ENCODE results near the gene HPCAL4. TPM values are rescaled to one million over a fixed set of nuclear protein-coding genes. Genes with fewer than 3 reads are reported as not detected.

HPCAL4 gene
- total and polyA plus RNA-seq, 10 of the 15 experiments (the other 5 are each of a cell fraction or from before 2014, with no cell fraction given), result 0.05 to 0.18 (median 0.06) TPM; not detected in 5

- TF ChIP-seq, protein P1, sequence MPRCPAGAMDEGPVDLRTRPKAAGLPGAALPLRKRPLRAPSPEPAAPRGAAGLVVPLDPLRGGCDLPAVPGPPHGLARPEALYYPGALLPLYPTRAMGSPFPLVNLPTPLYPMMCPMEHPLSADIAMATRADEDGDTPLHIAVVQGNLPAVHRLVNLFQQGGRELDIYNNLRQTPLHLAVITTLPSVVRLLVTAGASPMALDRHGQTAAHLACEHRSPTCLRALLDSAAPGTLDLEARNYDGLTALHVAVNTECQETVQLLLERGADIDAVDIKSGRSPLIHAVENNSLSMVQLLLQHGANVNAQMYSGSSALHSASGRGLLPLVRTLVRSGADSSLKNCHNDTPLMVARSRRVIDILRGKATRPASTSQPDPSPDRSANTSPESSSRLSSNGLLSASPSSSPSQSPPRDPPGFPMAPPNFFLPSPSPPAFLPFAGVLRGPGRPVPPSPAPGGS (IDR thresholded peaks at IDR 0.05; ENCODE audit: borderline replicate concordance, insufficient read depth, low read depth, low read length, poor library complexity, severe bottlenecking), result peak; percentile 84
- TF ChIP-seq BMI1 (IDR thresholded peaks at IDR 0.05; ENCODE audit: borderline replicate concordance) (peak; percentile 87), SREBF1 (IDR thresholded peaks at IDR 0.05; ENCODE audit: low read length) (peak; percentile 24; the same call in 1 of the 2 replicates), LARP7 (IDR thresholded peaks at IDR 0.05) (no peak), YBX1 (IDR thresholded peaks at IDR 0.05) (no peak), RELA (IDR thresholded peaks at IDR 0.05; ENCODE audit: borderline replicate concordance, partially characterized antibody) (peak; percentile 72), TARDBP (IDR thresholded peaks at IDR 0.05; ENCODE audit: borderline replicate concordance) (0 out of 2 replicates have a peak, but pooled peaks have one; percentile 24), MXI1 (IDR thresholded peaks at IDR 0.05; ENCODE audit: low read depth, low read length) (no peak), BCL11A (IDR thresholded peaks at IDR 0.05; ENCODE audit: low read depth, low read length) (peak; percentile 98), SMAD5 (IDR thresholded peaks at IDR 0.05; ENCODE audit: low read depth) (no peak), BRCA1 (IDR thresholded peaks at IDR 0.05; ENCODE audit: low read depth, low read length) (no peak), GABPA (IDR thresholded peaks at IDR 0.05; ENCODE audit: low read depth) (0 out of 2 replicates have a peak, but pooled peaks have one; percentile 45), BACH1 (IDR thresholded peaks at IDR 0.05; ENCODE audit: borderline replicate concordance) (peak; percentile 77; the same call in 1 of the 2 replicates), TCF12 (IDR thresholded peaks at IDR 0.05; ENCODE audit: low read depth, low read length) (peak; percentile 76; the same call in 1 of the 2 replicates), GATAD2B (conservative IDR thresholded peaks at IDR 0.05; ENCODE audit: low read depth) (peak; percentile 89), KLF5 (IDR thresholded peaks at IDR 0.05; ENCODE audit: partially characterized antibody) (no peak), MTA2 (IDR thresholded peaks at IDR 0.05; ENCODE audit: low read depth) (peak; percentile 96), RAD21 (IDR thresholded peaks at IDR 0.05; ENCODE audit: insufficient read depth, low read depth, low read length) (no peak), POLR2AphosphoS5 (IDR thresholded peaks at IDR 0.05; ENCODE audit: low read length) (no peak), ETV6 (conservative IDR thresholded peaks at IDR 0.05 in 1 of 2, IDR thresholded peaks at IDR 0.05 in 1 of 2; ENCODE audit: borderline replicate concordance in 1 of 2, low read depth in 1 of 2) (peak in 1 of 2 experiments; percentile 89; a peak in 2 of 4 replicates), MYB (IDR thresholded peaks at IDR 0.05; ENCODE audit: borderline replicate concordance, low read depth, low read length) (no peak)
- TF ChIP-seq, protein P2, sequence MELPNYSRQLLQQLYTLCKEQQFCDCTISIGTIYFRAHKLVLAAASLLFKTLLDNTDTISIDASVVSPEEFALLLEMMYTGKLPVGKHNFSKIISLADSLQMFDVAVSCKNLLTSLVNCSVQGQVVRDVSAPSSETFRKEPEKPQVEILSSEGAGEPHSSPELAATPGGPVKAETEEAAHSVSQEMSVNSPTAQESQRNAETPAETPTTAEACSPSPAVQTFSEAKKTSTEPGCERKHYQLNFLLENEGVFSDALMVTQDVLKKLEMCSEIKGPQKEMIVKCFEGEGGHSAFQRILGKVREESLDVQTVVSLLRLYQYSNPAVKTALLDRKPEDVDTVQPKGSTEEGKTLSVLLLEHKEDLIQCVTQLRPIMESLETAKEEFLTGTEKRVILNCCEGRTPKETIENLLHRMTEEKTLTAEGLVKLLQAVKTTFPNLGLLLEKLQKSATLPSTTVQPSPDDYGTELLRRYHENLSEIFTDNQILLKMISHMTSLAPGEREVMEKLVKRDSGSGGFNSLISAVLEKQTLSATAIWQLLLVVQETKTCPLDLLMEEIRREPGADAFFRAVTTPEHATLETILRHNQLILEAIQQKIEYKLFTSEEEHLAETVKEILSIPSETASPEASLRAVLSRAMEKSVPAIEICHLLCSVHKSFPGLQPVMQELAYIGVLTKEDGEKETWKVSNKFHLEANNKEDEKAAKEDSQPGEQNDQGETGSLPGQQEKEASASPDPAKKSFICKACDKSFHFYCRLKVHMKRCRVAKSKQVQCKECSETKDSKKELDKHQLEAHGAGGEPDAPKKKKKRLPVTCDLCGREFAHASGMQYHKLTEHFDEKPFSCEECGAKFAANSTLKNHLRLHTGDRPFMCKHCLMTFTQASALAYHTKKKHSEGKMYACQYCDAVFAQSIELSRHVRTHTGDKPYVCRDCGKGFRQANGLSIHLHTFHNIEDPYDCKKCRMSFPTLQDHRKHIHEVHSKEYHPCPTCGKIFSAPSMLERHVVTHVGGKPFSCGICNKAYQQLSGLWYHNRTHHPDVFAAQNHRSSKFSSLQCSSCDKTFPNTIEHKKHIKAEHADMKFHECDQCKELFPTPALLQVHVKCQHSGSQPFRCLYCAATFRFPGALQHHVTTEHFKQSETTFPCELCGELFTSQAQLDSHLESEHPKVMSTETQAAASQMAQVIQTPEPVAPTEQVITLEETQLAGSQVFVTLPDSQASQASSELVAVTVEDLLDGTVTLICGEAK (IDR thresholded peaks at IDR 0.05; ENCODE audit: borderline replicate concordance), result no peak
- TF ChIP-seq, protein P3, sequence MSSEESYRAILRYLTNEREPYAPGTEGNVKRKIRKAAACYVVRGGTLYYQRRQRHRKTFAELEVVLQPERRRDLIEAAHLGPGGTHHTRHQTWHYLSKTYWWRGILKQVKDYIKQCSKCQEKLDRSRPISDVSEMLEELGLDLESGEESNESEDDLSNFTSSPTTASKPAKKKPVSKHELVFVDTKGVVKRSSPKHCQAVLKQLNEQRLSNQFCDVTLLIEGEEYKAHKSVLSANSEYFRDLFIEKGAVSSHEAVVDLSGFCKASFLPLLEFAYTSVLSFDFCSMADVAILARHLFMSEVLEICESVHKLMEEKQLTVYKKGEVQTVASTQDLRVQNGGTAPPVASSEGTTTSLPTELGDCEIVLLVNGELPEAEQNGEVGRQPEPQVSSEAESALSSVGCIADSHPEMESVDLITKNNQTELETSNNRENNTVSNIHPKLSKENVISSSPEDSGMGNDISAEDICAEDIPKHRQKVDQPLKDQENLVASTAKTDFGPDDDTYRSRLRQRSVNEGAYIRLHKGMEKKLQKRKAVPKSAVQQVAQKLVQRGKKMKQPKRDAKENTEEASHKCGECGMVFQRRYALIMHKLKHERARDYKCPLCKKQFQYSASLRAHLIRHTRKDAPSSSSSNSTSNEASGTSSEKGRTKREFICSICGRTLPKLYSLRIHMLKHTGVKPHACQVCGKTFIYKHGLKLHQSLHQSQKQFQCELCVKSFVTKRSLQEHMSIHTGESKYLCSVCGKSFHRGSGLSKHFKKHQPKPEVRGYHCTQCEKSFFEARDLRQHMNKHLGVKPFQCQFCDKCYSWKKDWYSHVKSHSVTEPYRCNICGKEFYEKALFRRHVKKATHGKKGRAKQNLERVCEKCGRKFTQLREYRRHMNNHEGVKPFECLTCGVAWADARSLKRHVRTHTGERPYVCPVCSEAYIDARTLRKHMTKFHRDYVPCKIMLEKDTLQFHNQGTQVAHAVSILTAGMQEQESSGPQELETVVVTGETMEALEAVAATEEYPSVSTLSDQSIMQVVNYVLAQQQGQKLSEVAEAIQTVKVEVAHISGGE (CRISPR knock-in tag; IDR thresholded peaks at IDR 0.05), result no peak
Observed at GRCh38 chr1:39666772-39667171, 24.5 kb downstream of the HPCAL4 start (continued).

Measured in GM12878 (cell line).